Fibroblast of the aortic adventitia (primary cell): ENCODE data around the gene CYTH2. TPM values are rescaled to one million over a fixed set of nuclear protein-coding genes. Genes with fewer than 3 reads are reported as not detected.

Source experiments
- DNase-seq: peaks from one replicate; pipeline ENCODE4 v3.0.0-alpha.2; 2010; ENCODE audit warnings: low read depth
- H3K4me3 ChIP-seq: 2 replicates; pipeline ENCODE4 v1.5.1; 2011; ENCODE audit warnings: low read depth, mild to moderate bottlenecking, control low read depth, low read length, moderate library complexity
- total RNA-seq: library from RNA; depleted of rRNA; stranded (reverse); fragments of >200 nt; gene quantifications from 2 replicates; pipeline ENCODE4 v1.2.3, GENCODE V29; 2012; ENCODE audit warnings: low replicate concordance
- TF ChIP-seq, protein P1 (sequence below): IDR thresholded peaks from 2 replicates; pipeline ENCODE4 v1.5.1; 2011; ENCODE audit warnings: mild to moderate bottlenecking, low read length, control low read depth, inconsistent platforms; ENCODE audit not compliant: insufficient read depth

CYTH2 gene
- total RNA-seq, 1 donor: 51.3 TPM

DNA sequence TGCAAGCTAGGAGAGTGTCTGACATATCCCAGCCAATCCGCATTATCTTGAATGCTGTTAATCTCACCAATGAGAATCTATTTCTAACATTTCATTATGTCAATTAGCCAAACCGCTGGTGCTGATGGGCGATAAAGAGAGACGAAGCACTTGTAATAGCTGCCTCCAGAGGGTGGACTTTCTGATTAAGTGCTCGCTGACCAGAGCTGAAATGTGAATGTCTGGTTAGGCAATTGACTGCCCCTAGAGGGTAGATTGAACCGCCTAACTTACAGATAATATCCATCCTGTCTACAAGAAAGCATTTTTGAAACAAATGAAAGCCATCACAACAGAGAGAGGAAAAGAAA lies 23.9 kb upstream of the CYTH2 start:
- TF ChIP-seq, protein P1, sequence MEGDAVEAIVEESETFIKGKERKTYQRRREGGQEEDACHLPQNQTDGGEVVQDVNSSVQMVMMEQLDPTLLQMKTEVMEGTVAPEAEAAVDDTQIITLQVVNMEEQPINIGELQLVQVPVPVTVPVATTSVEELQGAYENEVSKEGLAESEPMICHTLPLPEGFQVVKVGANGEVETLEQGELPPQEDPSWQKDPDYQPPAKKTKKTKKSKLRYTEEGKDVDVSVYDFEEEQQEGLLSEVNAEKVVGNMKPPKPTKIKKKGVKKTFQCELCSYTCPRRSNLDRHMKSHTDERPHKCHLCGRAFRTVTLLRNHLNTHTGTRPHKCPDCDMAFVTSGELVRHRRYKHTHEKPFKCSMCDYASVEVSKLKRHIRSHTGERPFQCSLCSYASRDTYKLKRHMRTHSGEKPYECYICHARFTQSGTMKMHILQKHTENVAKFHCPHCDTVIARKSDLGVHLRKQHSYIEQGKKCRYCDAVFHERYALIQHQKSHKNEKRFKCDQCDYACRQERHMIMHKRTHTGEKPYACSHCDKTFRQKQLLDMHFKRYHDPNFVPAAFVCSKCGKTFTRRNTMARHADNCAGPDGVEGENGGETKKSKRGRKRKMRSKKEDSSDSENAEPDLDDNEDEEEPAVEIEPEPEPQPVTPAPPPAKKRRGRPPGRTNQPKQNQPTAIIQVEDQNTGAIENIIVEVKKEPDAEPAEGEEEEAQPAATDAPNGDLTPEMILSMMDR: peak; percentile 78
- peak overlapping the region; percentile 96 for H3K4me3 ChIP-seq
- DNase-seq: peak; percentile 96

DNA sequence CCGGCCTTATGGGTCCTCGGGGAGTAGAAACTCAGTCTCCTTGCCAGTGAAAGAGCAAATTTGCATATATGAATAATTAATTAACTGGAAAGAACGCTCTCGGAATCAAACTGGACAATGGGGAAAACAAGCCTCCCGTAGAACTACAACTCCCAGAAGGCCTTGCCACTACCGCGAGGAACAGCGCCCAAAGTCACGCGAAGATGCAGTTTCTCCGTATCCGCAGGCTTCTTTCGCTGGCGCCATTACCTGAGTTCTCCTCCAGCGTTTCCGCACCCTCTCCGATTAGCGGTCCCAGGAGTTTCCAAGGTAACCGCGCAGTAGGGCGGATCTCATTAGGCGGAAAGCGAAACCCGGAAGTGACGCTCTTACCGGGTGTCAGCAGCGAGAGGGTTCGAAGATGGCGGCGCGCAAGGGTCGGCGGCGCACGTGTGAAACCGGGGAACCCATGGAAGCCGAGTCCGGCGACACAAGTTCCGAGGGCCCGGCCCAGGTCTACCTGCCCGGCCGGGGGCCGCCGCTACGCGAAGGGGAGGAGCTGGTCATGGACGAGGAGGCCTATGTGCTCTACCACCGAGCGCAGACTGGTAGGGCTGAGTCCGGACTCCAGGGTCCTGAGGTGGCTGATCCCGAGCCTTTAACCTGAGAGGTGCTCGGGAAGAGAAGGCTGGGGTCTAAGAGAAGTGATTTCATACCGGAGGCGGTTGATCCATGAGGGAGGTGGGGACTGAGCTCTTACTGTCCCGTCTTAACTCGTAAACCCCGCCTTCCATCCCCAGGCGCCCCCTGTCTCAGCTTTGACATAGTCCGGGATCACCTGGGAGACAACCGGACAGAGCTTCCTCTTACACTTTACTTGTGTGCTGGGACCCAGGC lies 23.3 kb upstream of the CYTH2 start, which contains the start of gene GRWD1:
TSS of gene GRWD1 (plus strand) at position 378 of the 876 bp plus-strand sequence. CDS start at position 401, 23 bp downstream.
- TF ChIP-seq, protein P1: peak; percentile 13
- peak within 1 kb of the TSS; percentile 96 for H3K4me3 ChIP-seq
- peak; percentile 97 for DNase-seq

DNA sequence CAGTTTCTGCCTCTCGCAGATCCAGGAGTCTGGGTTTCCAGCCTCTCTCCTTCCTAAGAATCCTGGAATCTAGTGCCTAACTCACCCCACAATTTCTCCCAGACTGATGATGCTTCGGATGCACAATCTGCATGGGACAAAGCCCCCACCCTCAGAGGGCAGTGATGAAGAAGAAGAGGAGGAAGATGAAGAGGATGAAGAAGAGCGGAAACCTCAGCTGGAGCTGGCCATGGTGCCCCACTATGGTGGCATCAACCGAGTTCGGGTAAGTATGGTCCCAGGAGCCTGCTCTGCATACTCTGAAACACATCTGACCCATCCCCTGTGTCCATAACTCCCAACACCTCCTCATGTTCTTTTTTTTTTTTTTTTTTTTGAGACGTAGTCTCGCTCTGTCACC lies 22.6 kb upstream of the CYTH2 start:
- TF ChIP-seq, protein P1: no peak
- DNase-seq: no peak
- peak overlapping the region; percentile 96 for H3K4me3 ChIP-seq

DNA sequence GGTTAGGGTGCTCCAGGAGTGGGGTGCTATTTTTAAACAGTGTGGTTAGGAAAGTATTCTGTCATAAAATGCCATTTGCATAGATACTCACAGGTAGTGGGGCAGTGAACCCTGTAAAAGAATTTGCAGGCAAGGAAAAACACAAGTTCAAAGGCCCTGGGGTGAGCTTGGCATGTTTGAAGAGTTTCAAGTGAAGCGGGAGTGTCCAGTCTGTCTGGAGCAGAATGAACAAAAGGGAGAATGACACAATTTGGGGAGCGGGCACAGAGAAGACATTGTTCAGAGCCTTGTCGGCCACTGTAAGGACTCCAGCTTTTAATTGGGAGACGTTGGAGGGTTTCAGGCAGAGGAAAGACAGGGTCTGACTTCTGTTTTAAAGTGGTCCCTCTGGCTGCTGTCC lies 20.6 kb upstream of the CYTH2 start:
- TF ChIP-seq, protein P1: no peak
- DNase-seq: no peak
- no peak overlapping the region for H3K4me3 ChIP-seq

DNA sequence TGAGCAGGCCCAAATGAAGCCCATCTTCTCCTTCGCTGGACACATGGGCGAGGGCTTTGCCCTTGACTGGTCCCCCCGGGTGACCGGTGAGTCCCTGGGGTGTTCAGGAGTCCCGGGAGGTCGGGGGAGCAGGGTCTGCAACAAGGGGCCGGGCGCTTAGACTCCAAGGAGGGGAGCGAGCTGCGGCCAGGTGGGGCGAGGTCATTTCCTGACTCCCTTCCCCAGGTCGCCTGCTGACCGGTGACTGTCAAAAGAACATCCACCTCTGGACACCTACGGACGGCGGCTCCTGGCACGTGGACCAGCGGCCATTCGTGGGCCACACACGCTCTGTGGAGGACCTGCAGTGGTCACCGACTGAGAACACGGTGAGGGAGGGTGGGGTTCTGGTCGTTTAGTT lies 18.7 kb upstream of the CYTH2 start:
- DNase-seq: no peak
- TF ChIP-seq, protein P1: no peak
- no peak overlapping the region for H3K4me3 ChIP-seq

DNA sequence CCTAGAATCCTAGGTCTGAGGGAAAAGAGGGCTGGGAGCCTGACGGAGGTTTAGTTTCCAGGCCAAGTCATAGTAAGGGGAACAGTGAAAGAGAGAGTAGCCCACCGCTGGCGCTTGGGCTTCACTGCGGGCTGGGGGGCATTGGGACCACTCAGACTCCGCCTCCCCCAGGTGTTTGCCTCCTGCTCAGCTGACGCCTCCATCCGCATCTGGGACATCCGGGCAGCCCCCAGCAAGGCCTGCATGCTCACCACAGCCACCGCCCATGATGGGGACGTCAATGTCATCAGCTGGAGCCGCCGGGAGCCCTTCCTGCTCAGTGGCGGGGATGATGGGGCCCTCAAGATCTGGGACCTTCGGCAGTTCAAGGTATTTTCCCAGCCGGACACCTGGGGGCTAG lies 18.3 kb upstream of the CYTH2 start:
- DNase-seq: no peak
- H3K4me3 ChIP-seq: no peak overlapping the region
- TF ChIP-seq, protein P1: no peak
